ENCODE measurements around the gene RTP5.
"Not testable (repeated sequence)": the region's sequence is repeated elsewhere in the genome, so short reads cannot be mapped to it uniquely, and the experiment has no call there.

Gene RTP5

GRCh38 chr2:241904011-241904718 is 34.6 kb downstream of the RTP5 start:
- no peak for DNase-seq

GRCh38 chr2:241904791-241905710 is 35.5 kb downstream of the RTP5 start:
- DNase-seq: no peak

GRCh38 chr2:241905716-241906377 is 36.3 kb downstream of the RTP5 start:
- DNase-seq: no peak

GRCh38 chr2:241906378-241906770 is 36.8 kb downstream of the RTP5 start:
- not testable (repeated sequence) for DNase-seq

- no peak for DNase-seq
Observed at GRCh38 chr2:241906826-241907570, 37.5 kb downstream of the RTP5 start.

GRCh38 chr2:241907831-241908230 is 38.3 kb downstream of the RTP5 start:
- not testable (repeated sequence) for DNase-seq

GRCh38 chr2:241908686-241909420 is 39.3 kb downstream of the RTP5 start:
- no peak for DNase-seq

GRCh38 chr2:241909769-241910168 is 40.2 kb downstream of the RTP5 start:
- no peak for DNase-seq

- no peak for DNase-seq
Observed at GRCh38 chr2:241910604-241911520, 41.3 kb downstream of the RTP5 start.

- DNase-seq: no peak
Observed at GRCh38 chr2:241911551-241911950, 42.0 kb downstream of the RTP5 start.

- DNase-seq: no peak
Observed at GRCh38 chr2:241912021-241912555, 42.6 kb downstream of the RTP5 start.

- DNase-seq: no peak
Observed at GRCh38 chr2:241913703-241914102, 44.2 kb downstream of the RTP5 start.

- DNase-seq: no peak
Observed at GRCh38 chr2:241914542-241914941, 45.0 kb downstream of the RTP5 start.

GRCh38 chr2:241921631-241922030 is 52.1 kb downstream of the RTP5 start:
- DNase-seq: not testable (repeated sequence)

- DNase-seq: no peak
Observed at GRCh38 chr2:241922411-241922810, 52.9 kb downstream of the RTP5 start.

- DNase-seq: not testable (repeated sequence)
Observed at GRCh38 chr2:241922816-241923601, 53.5 kb downstream of the RTP5 start.

All from fibroblast of upper back skin (primary cell).